H9 (cell line): ENCODE data around the gene CXCL10. TPM values are rescaled to one million over a fixed set of nuclear protein-coding genes. Genes with fewer than 3 reads are reported as not detected.
A peak's percentile ranks its signal among the peaks of the same experiment; 100 is the strongest.

Source experiments
- DNase-seq: peaks from one replicate; pipeline ENCODE4 v3.0.0-alpha.2; 2017
- H2AFZ ChIP-seq: one replicate; pipeline ENCODE4 v1.6.1; 2013; ENCODE audit warnings: mild to moderate bottlenecking, low read length, control low read depth, moderate library complexity
- H2AK5ac ChIP-seq: 2 replicates; pipeline ENCODE4 v1.6.1; 2013; ENCODE audit warnings: low read length, control low read depth, mixed read lengths; ENCODE audit not compliant: insufficient read length
- H2BK120ac ChIP-seq: one replicate; pipeline ENCODE4 v1.6.1; 2013; ENCODE audit warnings: low read depth, mild to moderate bottlenecking, low read length, control low read depth, inconsistent platforms; ENCODE audit not compliant: poor library complexity, severe bottlenecking
- H2BK12ac ChIP-seq: 2 replicates; pipeline ENCODE4 v1.6.1; 2013; ENCODE audit warnings: low read length, control low read depth, mixed read lengths, low read depth; ENCODE audit not compliant: insufficient read length
- H2BK15ac ChIP-seq: 2 replicates; pipeline ENCODE4 v1.6.1; 2013; ENCODE audit warnings: low read depth, low read length, control low read depth
- H2BK20ac ChIP-seq: one replicate; pipeline ENCODE4 v1.6.1; 2013; ENCODE audit warnings: low read depth, mild to moderate bottlenecking, low read length, control low read depth, inconsistent platforms; ENCODE audit not compliant: poor library complexity, severe bottlenecking
- H2BK5ac ChIP-seq: 2 replicates; pipeline ENCODE4 v1.6.1; 2013; ENCODE audit warnings: low read length, control low read depth, mixed read lengths; ENCODE audit not compliant: insufficient read length
- H3K14ac ChIP-seq: 2 replicates; pipeline ENCODE4 v1.6.1; 2013; ENCODE audit warnings: low read length, control low read depth; ENCODE audit not compliant: insufficient read depth
- H3K18ac ChIP-seq: 2 replicates; pipeline ENCODE4 v1.6.1; 2013; ENCODE audit warnings: low read depth, mild to moderate bottlenecking, mixed read lengths, low read length, control low read depth; ENCODE audit not compliant: insufficient read length
- H3K23ac ChIP-seq: 2 replicates; pipeline ENCODE4 v1.6.1; 2013; ENCODE audit warnings: low read length, control low read depth, mixed read lengths, low read depth; ENCODE audit not compliant: insufficient read length
- H3K23me2 ChIP-seq: 2 replicates; pipeline ENCODE4 v1.6.1; 2013; ENCODE audit warnings: low read depth, mild to moderate bottlenecking, mixed read lengths, low read length, control low read depth; ENCODE audit not compliant: insufficient read length, poor library complexity, severe bottlenecking
- H3K27ac ChIP-seq: 2 replicates; pipeline ENCODE4 v1.5.1; 2013; ENCODE audit warnings: low read length, control low read depth, mixed read lengths, low read depth; ENCODE audit not compliant: insufficient read length
- H3K27me3 ChIP-seq: 2 replicates; pipeline ENCODE4 v1.6.1; 2013; ENCODE audit warnings: low read length, control low read depth, inconsistent platforms; ENCODE audit not compliant: insufficient read depth
- H3K4ac ChIP-seq: 2 replicates; pipeline ENCODE4 v1.6.1; 2013; ENCODE audit warnings: low read depth, mild to moderate bottlenecking, control low read depth, inconsistent platforms, low read length, moderate library complexity
- H3K4me1 ChIP-seq: 2 replicates; pipeline ENCODE4 v1.6.1; 2013; ENCODE audit warnings: low read length, control low read depth, inconsistent platforms; ENCODE audit not compliant: insufficient read depth
- H3K4me2 ChIP-seq: 2 replicates; pipeline ENCODE4 v1.6.1; 2013; ENCODE audit warnings: low read length, control low read depth, mixed read lengths; ENCODE audit not compliant: insufficient read length, insufficient read depth
- H3K56ac ChIP-seq: 2 replicates; pipeline ENCODE4 v1.6.1; 2013; ENCODE audit warnings: low read depth, mild to moderate bottlenecking, mixed read lengths, low read length, control low read depth; ENCODE audit not compliant: insufficient read length
- H3K79me1 ChIP-seq: 2 replicates; pipeline ENCODE4 v1.6.1; 2013; ENCODE audit warnings: low read depth, mild to moderate bottlenecking, moderate library complexity, low read length, control low read depth, inconsistent platforms; ENCODE audit not compliant: insufficient read depth, poor library complexity, severe bottlenecking
- H3K79me2 ChIP-seq: 2 replicates; pipeline ENCODE4 v1.6.1; 2013; ENCODE audit warnings: low read length, control low read depth, inconsistent platforms; ENCODE audit not compliant: insufficient read depth
- H3K9ac ChIP-seq: 2 replicates; pipeline ENCODE4 v1.6.1; 2013; ENCODE audit warnings: low read length, control low read depth, mixed read lengths; ENCODE audit not compliant: insufficient read length; ENCODE audit errors: extremely low read depth
- H3K9me3 ChIP-seq: one replicate; pipeline ENCODE4 v1.6.1; 2013; ENCODE audit warnings: low read depth, low read length, inconsistent platforms; ENCODE audit not compliant: control insufficient read depth
- H3T11ph ChIP-seq: one replicate; pipeline ENCODE4 v1.6.1; 2013; ENCODE audit warnings: mild to moderate bottlenecking, low read length, control low read depth, inconsistent platforms
- H4K20me1 ChIP-seq: one replicate; pipeline ENCODE4 v1.6.1; 2013; ENCODE audit not compliant: control insufficient read depth, insufficient read length, insufficient read depth
- H4K5ac ChIP-seq: 2 replicates; pipeline ENCODE4 v1.6.1; 2013; ENCODE audit warnings: low read depth, mild to moderate bottlenecking, mixed read lengths, low read length, control low read depth; ENCODE audit not compliant: insufficient read length
- H4K8ac ChIP-seq: replicated peaks from 2 replicates; pipeline ENCODE4 v1.6.1; 2013; ENCODE audit warnings: low read length, control low read depth, mixed read lengths, low read depth; ENCODE audit not compliant: insufficient read length
- H4K91ac ChIP-seq: 2 replicates; pipeline ENCODE4 v1.6.1; 2013; ENCODE audit warnings: low read depth, mild to moderate bottlenecking, moderate library complexity, mixed read lengths, low read length, control low read depth; ENCODE audit not compliant: insufficient read length
- H3K27ac Mint-ChIP-seq, 3 experiments: 2 replicates in 2 of 3; 3 replicates in 1 of 3; pipeline ENCODE4 v1.8.0; 2020 to 2021; ENCODE audit warnings: mixed read lengths in 3 of 3, mild to moderate bottlenecking in 1 of 3, moderate library complexity in 1 of 3
- H3K27me3 Mint-ChIP-seq: 2 replicates; pipeline ENCODE4 v1.8.0; 2021; ENCODE audit warnings: low read depth, mild to moderate bottlenecking, moderate library complexity, mixed read lengths
- H3K36me3 Mint-ChIP-seq, 3 experiments: 2 replicates in 2 of 3; 3 replicates in 1 of 3; pipeline ENCODE4 v1.8.0; 2020 to 2021; ENCODE audit warnings: low read depth in 3 of 3, mixed read lengths in 3 of 3; ENCODE audit not compliant: insufficient read depth in 1 of 3
- H3K4me1 Mint-ChIP-seq, 2 experiments: 2 replicates each; pipeline ENCODE4 v1.8.0; 2020; ENCODE audit warnings: mixed read lengths in 2 of 2
- H3K4me3 Mint-ChIP-seq, 2 experiments: 2 replicates in 1 of 2; 3 replicates in 1 of 2; pipeline ENCODE4 v1.8.0; 2020 to 2021; ENCODE audit warnings: mild to moderate bottlenecking in 2 of 2, mixed read lengths in 2 of 2, moderate library complexity in 1 of 2
- H3K9me3 Mint-ChIP-seq, 2 experiments: 2 replicates in 1 of 2; 3 replicates in 1 of 2; pipeline ENCODE4 v1.8.0; 2020; ENCODE audit warnings: mild to moderate bottlenecking in 2 of 2, mixed read lengths in 2 of 2, moderate library complexity in 1 of 2
- WGBS: extraction: QIAGEN DNeasy Blood & Tissue Kit; methylation state at CpG from one replicate; pipeline ENCODE4 v1.1.7; 2013; ENCODE audit warnings: missing lambda C conversion rate, low lambda C conversion rate, mixed read lengths; ENCODE audit not compliant: insufficient read length; ENCODE audit errors: extremely low coverage; 5-methylcytosine and 5-hydroxymethylcytosine counted together
- total RNA-seq: library from RNA; stranded (reverse); gene quantifications from 2 replicates; pipeline ENCODE4 v1.2.1, GENCODE V29; 2021
- TF ChIP-seq, protein P1 (sequence below): fragments of 200-600 bp; sonication (generic); conservative IDR thresholded peaks from 3 replicates; pipeline ENCODE4 v1.8.0; 2021; ENCODE audit warnings: antibody characterized with exemption, mild to moderate bottlenecking

The CXCL10 gene
- total RNA-seq, 1 experiment from 2014 or later = not detected

- Histone ChIP-seq H3K79me2 (peaks cover 49% of the 10 kb centered on the region; the same call in 1 of the 2 replicates), H3K23me2 (peaks cover 4% of the 10 kb centered on the region), H2AK5ac (no peak overlapping the region), H3K56ac (no peak overlapping the region), H3K4me1 (no peaks in the 10 kb centered on the region), H2BK5ac (peak overlapping the region; percentile 53), H2BK12ac (no peak overlapping the region), H3K9ac (peak overlapping the region; percentile 8), H2BK120ac (no peak overlapping the region), H2AFZ (no peak overlapping the region), H4K8ac (no peak overlapping the region), H3K9me3 (no peaks in the 10 kb centered on the region), H4K5ac (no peak overlapping the region), H3K4ac (no peak overlapping the region), H4K91ac (no peak overlapping the region), H3K18ac (no peak overlapping the region), H3K14ac (no peak overlapping the region), H3T11ph (no peak overlapping the region), H3K4me2 (no peak overlapping the region), H3K27ac (no peak overlapping the region), H3K27me3 (no peaks in the 10 kb centered on the region), H3K79me1 (peaks cover 18% of the 10 kb centered on the region), H3K23ac (no peak overlapping the region), H4K20me1 (no peaks in the 10 kb centered on the region), H2BK20ac (no peak overlapping the region), H2BK15ac (no peak overlapping the region)
- Mint-ChIP-seq H3K27ac (no peak overlapping the region), H3K4me1 (peaks cover 12 to 13% of the 10 kb centered on the region in 2 experiments), H3K4me3 (no peak overlapping the region), H3K27me3 (no peaks in the 10 kb centered on the region), H3K9me3 (peaks cover 0 to 2% of the 10 kb centered on the region in 2 experiments; a peak in 1 of 5 replicates), H3K36me3 (peaks cover 28 to 45% (median 33%) of the 10 kb centered on the region in 3 experiments)
- DNase-seq = no peak
- WGBS = no CpG with 5 or more reads among the region's 3 CpGs
- TF ChIP-seq, protein P1, sequence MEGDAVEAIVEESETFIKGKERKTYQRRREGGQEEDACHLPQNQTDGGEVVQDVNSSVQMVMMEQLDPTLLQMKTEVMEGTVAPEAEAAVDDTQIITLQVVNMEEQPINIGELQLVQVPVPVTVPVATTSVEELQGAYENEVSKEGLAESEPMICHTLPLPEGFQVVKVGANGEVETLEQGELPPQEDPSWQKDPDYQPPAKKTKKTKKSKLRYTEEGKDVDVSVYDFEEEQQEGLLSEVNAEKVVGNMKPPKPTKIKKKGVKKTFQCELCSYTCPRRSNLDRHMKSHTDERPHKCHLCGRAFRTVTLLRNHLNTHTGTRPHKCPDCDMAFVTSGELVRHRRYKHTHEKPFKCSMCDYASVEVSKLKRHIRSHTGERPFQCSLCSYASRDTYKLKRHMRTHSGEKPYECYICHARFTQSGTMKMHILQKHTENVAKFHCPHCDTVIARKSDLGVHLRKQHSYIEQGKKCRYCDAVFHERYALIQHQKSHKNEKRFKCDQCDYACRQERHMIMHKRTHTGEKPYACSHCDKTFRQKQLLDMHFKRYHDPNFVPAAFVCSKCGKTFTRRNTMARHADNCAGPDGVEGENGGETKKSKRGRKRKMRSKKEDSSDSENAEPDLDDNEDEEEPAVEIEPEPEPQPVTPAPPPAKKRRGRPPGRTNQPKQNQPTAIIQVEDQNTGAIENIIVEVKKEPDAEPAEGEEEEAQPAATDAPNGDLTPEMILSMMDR = no peak
Measured at GRCh38 chr4:75985116-75985515, 38.2 kb downstream of the CXCL10 start.
